PC-9 (cell line): ENCODE measurements around the gene EXOC4. TPM values are rescaled to one million over a fixed set of nuclear protein-coding genes. Genes with fewer than 3 reads are reported as not detected.

Experiments used
- BruUV-seq: library from RNA; stranded (reverse); fragments of 400-500 nt; replicated peaks from 2 replicates; lab custom pipeline; 2021; lab: Mats Ljungman, UMichigan
- CTCF ChIA-PET: fragments of 300-600 bp; sonication (Branson Sonifier 250); formaldehyde crosslinking; loops from one replicate; lab custom pipeline; 2022; ENCODE audit warnings: antibody characterized with exemption; lab: Charles Lee
- POLR2A ChIA-PET: fragments of 300-600 bp; sonication (Branson Sonifier 250); formaldehyde crosslinking; loops from one replicate; lab custom pipeline; 2022; ENCODE audit warnings: antibody characterized with exemption; ENCODE audit not compliant: unreplicated experiment; lab: Charles Lee
- DNase-seq, 2 experiments: peaks; one replicate each; pipeline versions ENCODE4 v3.0.0 to v3.0.0-alpha.2; 2015 to 2022; ENCODE audit warnings: mixed read lengths in 1 of 2
- H2AFZ ChIP-seq: fragments of 200-600 bp; sonication (generic); 2 replicates; pipeline ENCODE4 v1.8.1; 2017; ENCODE audit warnings: antibody characterized with exemption
- H3F3A ChIP-seq: fragments of 200-600 bp; sonication (generic); 2 replicates; pipeline ENCODE4 v1.8.1; 2017; ENCODE audit warnings: antibody characterized with exemption, mild to moderate bottlenecking, low read depth; ENCODE audit not compliant: insufficient read depth
- H3K27ac ChIP-seq: fragments of 200-600 bp; sonication (generic); 2 replicates; pipeline ENCODE4 v1.6.1; 2016; ENCODE audit warnings: mixed run types
- H3K27me3 ChIP-seq: fragments of 200-600 bp; sonication (generic); 2 replicates; pipeline ENCODE4 v1.6.1; 2016; ENCODE audit warnings: low read depth, mixed run types; ENCODE audit not compliant: insufficient read depth
- H3K36me3 ChIP-seq: fragments of 200-600 bp; sonication (generic); 2 replicates; pipeline ENCODE4 v1.6.1; 2016; ENCODE audit warnings: low read depth, mixed run types
- H3K4me1 ChIP-seq: fragments of 200-600 bp; sonication (generic); replicated peaks from 2 replicates; pipeline ENCODE4 v1.6.1; 2016; ENCODE audit warnings: mixed run types; ENCODE audit not compliant: insufficient read depth
- H3K4me2 ChIP-seq: fragments of 200-600 bp; sonication (generic); 2 replicates; pipeline ENCODE4 v1.6.1; 2017; ENCODE audit warnings: mixed run types
- H3K4me3 ChIP-seq: fragments of 200-600 bp; sonication (generic); 2 replicates; pipeline ENCODE4 v1.6.1; 2016; ENCODE audit warnings: mixed run types
- H3K79me2 ChIP-seq: fragments of 200-600 bp; sonication (generic); 2 replicates; pipeline ENCODE4 v1.6.1; 2017; ENCODE audit warnings: low read depth, mixed run types
- H3K9me2 ChIP-seq: fragments of 200-600 bp; sonication (generic); 2 replicates; pipeline ENCODE4 v1.8.1; 2017; ENCODE audit warnings: mild to moderate bottlenecking; ENCODE audit not compliant: insufficient read depth
- H3K9me3 ChIP-seq: fragments of 200-600 bp; sonication (generic); 2 replicates; pipeline ENCODE4 v1.8.1; 2016; ENCODE audit warnings: low read depth; ENCODE audit not compliant: insufficient read depth
- H4K20me1 ChIP-seq: fragments of 200-600 bp; sonication (generic); 2 replicates; pipeline ENCODE4 v1.8.1; 2017; ENCODE audit not compliant: insufficient read depth
- CTCF ChIP-seq: fragments of 200-600 bp; sonication (generic); conservative IDR thresholded peaks from 2 replicates; pipeline ENCODE4 v1.6.1; 2017; ENCODE audit warnings: mixed run types, antibody characterized with exemption, mild to moderate bottlenecking, moderate library complexity
- EZH2 ChIP-seq: fragments of 200-600 bp; sonication (generic); IDR thresholded peaks from 2 replicates; pipeline ENCODE4 v1.8.0; 2017; ENCODE audit warnings: antibody characterized with exemption, low read depth
- intact Hi-C: fragments of 100-400 bp; cut with micrococcal nuclease; formaldehyde crosslinking; loops from one replicate; pipeline ENCODE4 v1.10.0; 2022; ENCODE audit not compliant: unreplicated experiment
- total RNA-seq: library from RNA; stranded (reverse); gene quantifications from 2 replicates; pipeline ENCODE4 v1.2.3, GENCODE V29; 2021

Gene EXOC4
- total RNA-seq, 1 experiment from 2014 or later: 101 TPM

GRCh38 chr7:133461421-133461820 lies 208.5 kb downstream of the EXOC4 start:
- Histone ChIP-seq H4K20me1 (peaks cover 3% of the 10 kb centered on the region; the same call in 1 of the 2 replicates), H3K36me3 (no peaks in the 10 kb centered on the region), H3K27ac (no peak overlapping the region), H3K4me2 (no peak overlapping the region), H3K79me2 (no peaks in the 10 kb centered on the region), H3K9me3 (no peaks in the 10 kb centered on the region), H3K4me1 (no peaks in the 10 kb centered on the region), H3K4me3 (no peak overlapping the region), H2AFZ (no peak overlapping the region), H3K9me2 (no peaks in the 10 kb centered on the region), H3F3A (no peaks in the 10 kb centered on the region), H3K27me3 (no peaks in the 10 kb centered on the region)
- DNase-seq: no peak
- no peak for TF ChIP-seq CTCF
- no peak for TF ChIP-seq EZH2
- no TSS peak for BruUV-seq
- intact Hi-C loops: no loop called here
- CTCF ChIA-PET: no interaction called here
- POLR2A ChIA-PET: no interaction called here

DNA sequence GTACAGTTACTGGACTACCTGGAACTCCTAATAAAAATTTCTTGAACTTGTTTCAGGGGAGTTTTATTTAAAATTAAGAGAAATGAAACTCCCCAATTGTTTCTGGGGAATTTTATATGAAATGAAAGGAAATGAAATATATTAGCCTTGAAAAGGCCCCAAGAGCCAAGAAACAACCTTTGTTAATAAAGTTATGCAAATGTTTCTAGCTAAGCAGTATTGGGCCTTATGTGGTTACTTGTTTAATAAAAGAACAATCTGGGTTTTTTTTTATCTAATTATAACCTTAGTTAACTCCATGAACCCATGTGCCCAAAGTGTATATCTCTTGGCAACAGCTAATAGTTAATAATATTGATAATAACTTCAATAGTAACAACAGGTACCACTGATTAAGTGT lies 222.8 kb downstream of the EXOC4 start:
- no TSS peak for BruUV-seq
- intact Hi-C loops: no loop called here
- H3K27me3 ChIP-seq: no peaks in the 10 kb centered on the region
- H3K27ac ChIP-seq: no peak overlapping the region
- H4K20me1 ChIP-seq: no peaks in the 10 kb centered on the region
- H3F3A ChIP-seq: no peaks in the 10 kb centered on the region
- no peaks in the 10 kb centered on the region for H3K9me2 ChIP-seq
- no peak overlapping the region for H3K4me2 ChIP-seq
- no peak overlapping the region for H2AFZ ChIP-seq
- no peak overlapping the region for H3K4me3 ChIP-seq
- no peaks in the 10 kb centered on the region for H3K79me2 ChIP-seq
- ChIA-PET CTCF (no interaction called here), POLR2A (no interaction called here)
- DNase-seq: no peak
- H3K36me3 ChIP-seq: no peaks in the 10 kb centered on the region
- H3K4me1 ChIP-seq: no peaks in the 10 kb centered on the region
- TF ChIP-seq CTCF (no peak), EZH2 (no peak)
- no peaks in the 10 kb centered on the region for H3K9me3 ChIP-seq

- TF ChIP-seq EZH2 (no peak), CTCF (no peak)
- H3K27ac ChIP-seq: no peak overlapping the region
- H3K4me3 ChIP-seq: no peak overlapping the region
- H2AFZ ChIP-seq: no peak overlapping the region
- H3K27me3 ChIP-seq: no peaks in the 10 kb centered on the region
- H4K20me1 ChIP-seq: no peaks in the 10 kb centered on the region
- no peaks in the 10 kb centered on the region for H3K9me2 ChIP-seq
- ChIA-PET POLR2A (interaction anchor here (0.6 kb wide), 2 partner anchors 43 to 49 kb away, joined by 7 to 20 read pairs; no protein-coding TSS in a partner anchor), CTCF (no interaction called here)
- no peaks in the 10 kb centered on the region for H3K9me3 ChIP-seq
- H3K4me1 ChIP-seq: no peaks in the 10 kb centered on the region
- DNase-seq: no peak
- no peaks in the 10 kb centered on the region for H3F3A ChIP-seq
- BruUV-seq: no TSS peak
- no peaks in the 10 kb centered on the region for H3K79me2 ChIP-seq
- intact Hi-C loops: no loop called here
- H3K4me2 ChIP-seq: no peak overlapping the region
- H3K36me3 ChIP-seq: no peaks in the 10 kb centered on the region
Measured at GRCh38 chr7:133477791-133478190, 224.9 kb downstream of the EXOC4 start.
